M059J (cell line): ENCODE measurements around the gene IQCK. TPM values are rescaled to one million over a fixed set of nuclear protein-coding genes. Genes with fewer than 3 reads are reported as not detected.

ENCODE experiments used
- DNase-seq: peaks from one replicate; pipeline ENCODE4 v3.0.0-alpha.2; 2012; ENCODE audit warnings: low read depth
- total RNA-seq: library from RNA; depleted of rRNA; stranded (reverse); fragments of >200 nt; shearing (Covaris generic); gene quantifications from 2 replicates; pipeline ENCODE4 v1.2.3, GENCODE V29; 2014

The IQCK gene
- total RNA-seq, 1 experiment from 2014 or later: 9.7 TPM

GRCh38 chr16:19717314-19717713 is 757 bp upstream of the IQCK start:
- no peak for DNase-seq

GRCh38 chr16:19718624-19718965 is 524 bp downstream of the IQCK start:
- DNase-seq: peak; percentile 16

- no peak for DNase-seq
Measured at GRCh38 chr16:19722269-19722952, 4.3 kb downstream of the IQCK start.

GRCh38 chr16:19722981-19723380 is 4.9 kb downstream of the IQCK start:
- no peak for DNase-seq

- DNase-seq: no peak
Measured at GRCh38 chr16:19728636-19728965, 10.5 kb downstream of the IQCK start.

- DNase-seq: no peak
Measured at GRCh38 chr16:19733551-19733950, 15.5 kb downstream of the IQCK start.

- DNase-seq: no peak
Measured at GRCh38 chr16:19735074-19735867, 17.2 kb downstream of the IQCK start.

GRCh38 chr16:19737306-19738038 is 19.4 kb downstream of the IQCK start:
- DNase-seq: no peak

- no peak for DNase-seq
Measured at GRCh38 chr16:19741354-19741753, 23.3 kb downstream of the IQCK start.

GRCh38 chr16:19743816-19744159 is 25.7 kb downstream of the IQCK start:
- no peak for DNase-seq

- no peak for DNase-seq
Measured at GRCh38 chr16:19744670-19745069, 26.6 kb downstream of the IQCK start.

- DNase-seq: peak; percentile 20
Measured at GRCh38 chr16:19745286-19746010, 27.4 kb downstream of the IQCK start.

GRCh38 chr16:19746561-19746960 is 28.5 kb downstream of the IQCK start:
- no peak for DNase-seq

- no peak for DNase-seq
Measured at GRCh38 chr16:19748389-19749168, 30.5 kb downstream of the IQCK start.

- no peak for DNase-seq
Measured at GRCh38 chr16:19749571-19750080, 31.6 kb downstream of the IQCK start.

- DNase-seq: no peak
Measured at GRCh38 chr16:19751478-19752385, 33.7 kb downstream of the IQCK start.

- peak; percentile 39 for DNase-seq
Measured at GRCh38 chr16:19753815-19754643, 36.0 kb downstream of the IQCK start.

GRCh38 chr16:19754644-19755036 is 36.6 kb downstream of the IQCK start:
- DNase-seq: no peak

- DNase-seq: no peak
Measured at GRCh38 chr16:19755268-19755667, 37.2 kb downstream of the IQCK start.
